ENCODE data around the gene PCNX4.
A peak's percentile ranks its signal among the peaks of the same experiment; 100 is the strongest.

Gene PCNX4

GRCh38 chr14:60125918-60126317 lies 34.2 kb downstream of the PCNX4 start:
- no peak for TF ChIP-seq CTCF (conservative IDR thresholded peaks at IDR 0.05; ENCODE audit: control insufficient read depth, insufficient read depth, low read depth, low read length)

GRCh38 chr14:60133487-60133886 lies 41.8 kb downstream of the PCNX4 start:
- H3K4me3 ChIP-seq (ENCODE audit: control insufficient read depth, low read depth, low read length), result no peak overlapping the region
- no peak for TF ChIP-seq CTCF (conservative IDR thresholded peaks at IDR 0.05; ENCODE audit: control insufficient read depth, insufficient read depth, low read depth, low read length)
- DNase-seq (ENCODE audit: low read depth), result peak; percentile 40

More at GRCh38 chr14:60125918-60126317, 34.2 kb downstream of the PCNX4 start:
- no peak overlapping the region for H3K4me3 ChIP-seq (ENCODE audit: control insufficient read depth, low read depth, low read length)
- no peak for DNase-seq (ENCODE audit: low read depth)

- no peak for TF ChIP-seq CTCF (conservative IDR thresholded peaks at IDR 0.05; ENCODE audit: control insufficient read depth, insufficient read depth, low read depth, low read length)
- no peak for DNase-seq (ENCODE audit: low read depth)
- no peak overlapping the region for H3K4me3 ChIP-seq (ENCODE audit: control insufficient read depth, low read depth, low read length)
These were observed 43.0 kb downstream of the PCNX4 start for GRCh38 chr14:60134702-60135101.

GRCh38 chr14:60151715-60152114 lies 60.0 kb downstream of the PCNX4 start:
- no peak overlapping the region for H3K4me3 ChIP-seq (ENCODE audit: control insufficient read depth, low read depth, low read length)
- no peak for TF ChIP-seq CTCF (conservative IDR thresholded peaks at IDR 0.05; ENCODE audit: control insufficient read depth, insufficient read depth, low read depth, low read length)

GRCh38 chr14:60153991-60154390 lies 62.3 kb downstream of the PCNX4 start:
- H3K4me3 ChIP-seq (ENCODE audit: control insufficient read depth, low read depth, low read length), result no peak overlapping the region
- DNase-seq (ENCODE audit: low read depth), result no peak
- TF ChIP-seq CTCF (conservative IDR thresholded peaks at IDR 0.05; ENCODE audit: control insufficient read depth, insufficient read depth, low read depth, low read length), result no peak

More at GRCh38 chr14:60151715-60152114, 60.0 kb downstream of the PCNX4 start:
- DNase-seq (ENCODE audit: low read depth), result peak; percentile 93

- TF ChIP-seq CTCF (conservative IDR thresholded peaks at IDR 0.05; ENCODE audit: control insufficient read depth, insufficient read depth, low read depth, low read length), result no peak
- no peak overlapping the region for H3K4me3 ChIP-seq (ENCODE audit: control insufficient read depth, low read depth, low read length)
- no peak for DNase-seq (ENCODE audit: low read depth)
These were observed 62.9 kb downstream of the PCNX4 start for GRCh38 chr14:60154671-60155070.

GRCh38 chr14:60160422-60160821 lies 68.7 kb downstream of the PCNX4 start:
- DNase-seq (ENCODE audit: low read depth), result no peak
- TF ChIP-seq CTCF (conservative IDR thresholded peaks at IDR 0.05; ENCODE audit: control insufficient read depth, insufficient read depth, low read depth, low read length), result no peak
- no peak overlapping the region for H3K4me3 ChIP-seq (ENCODE audit: control insufficient read depth, low read depth, low read length)

Measured in fibroblast of mammary gland (primary cell).